ENCODE measurements around the gene TMEM273.

Gene TMEM273

DNA sequence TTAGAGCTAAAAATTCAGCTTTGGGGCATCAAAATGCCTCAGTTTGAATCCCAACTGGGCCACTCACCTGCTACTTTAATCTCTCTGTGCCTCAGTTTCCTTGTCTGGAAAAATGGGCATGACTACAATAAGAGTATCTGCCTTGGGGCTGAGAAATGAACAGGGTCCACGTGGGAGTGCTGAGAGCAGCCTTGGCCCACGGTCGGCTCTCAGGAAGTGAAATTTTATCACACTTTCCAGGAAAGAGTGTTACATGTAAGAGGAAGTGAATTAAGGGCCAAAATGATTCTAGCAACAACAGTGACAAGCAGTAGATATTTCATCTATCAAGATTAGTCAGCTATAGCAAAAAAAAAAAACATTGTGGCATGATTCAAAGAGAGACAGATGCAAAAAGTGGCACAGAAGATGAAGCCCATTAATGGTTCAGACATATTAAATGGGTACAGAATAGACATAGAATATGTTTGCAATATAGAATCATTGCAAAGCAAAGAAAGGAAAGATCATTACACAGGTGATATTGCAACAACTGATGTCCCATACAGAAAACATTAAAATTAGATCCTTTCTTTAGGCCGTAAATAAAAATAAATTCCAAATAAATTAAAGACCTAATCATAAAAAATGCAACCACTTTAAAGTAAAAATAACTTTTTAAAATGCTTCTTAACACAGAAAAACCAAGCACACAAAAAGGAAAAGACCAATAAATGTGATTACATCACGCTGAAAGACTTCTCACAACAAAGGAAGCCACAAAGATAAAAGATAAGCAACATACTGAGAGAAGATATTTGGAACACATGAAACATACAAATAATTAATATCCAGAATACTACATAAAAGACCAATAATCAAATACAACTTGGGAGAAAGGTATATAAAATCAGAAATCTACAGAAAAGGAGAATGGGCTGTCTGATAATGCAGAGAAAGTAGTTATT is 4.3 kb downstream of the TMEM273 start:
- H3K4me3 ChIP-seq (ENCODE audit: low read depth, low read length) = no peak overlapping the region
- DNase-seq (ENCODE audit: low read depth) = no peak
- TF ChIP-seq, protein P1, sequence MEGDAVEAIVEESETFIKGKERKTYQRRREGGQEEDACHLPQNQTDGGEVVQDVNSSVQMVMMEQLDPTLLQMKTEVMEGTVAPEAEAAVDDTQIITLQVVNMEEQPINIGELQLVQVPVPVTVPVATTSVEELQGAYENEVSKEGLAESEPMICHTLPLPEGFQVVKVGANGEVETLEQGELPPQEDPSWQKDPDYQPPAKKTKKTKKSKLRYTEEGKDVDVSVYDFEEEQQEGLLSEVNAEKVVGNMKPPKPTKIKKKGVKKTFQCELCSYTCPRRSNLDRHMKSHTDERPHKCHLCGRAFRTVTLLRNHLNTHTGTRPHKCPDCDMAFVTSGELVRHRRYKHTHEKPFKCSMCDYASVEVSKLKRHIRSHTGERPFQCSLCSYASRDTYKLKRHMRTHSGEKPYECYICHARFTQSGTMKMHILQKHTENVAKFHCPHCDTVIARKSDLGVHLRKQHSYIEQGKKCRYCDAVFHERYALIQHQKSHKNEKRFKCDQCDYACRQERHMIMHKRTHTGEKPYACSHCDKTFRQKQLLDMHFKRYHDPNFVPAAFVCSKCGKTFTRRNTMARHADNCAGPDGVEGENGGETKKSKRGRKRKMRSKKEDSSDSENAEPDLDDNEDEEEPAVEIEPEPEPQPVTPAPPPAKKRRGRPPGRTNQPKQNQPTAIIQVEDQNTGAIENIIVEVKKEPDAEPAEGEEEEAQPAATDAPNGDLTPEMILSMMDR (conservative IDR thresholded peaks at IDR 0.05; ENCODE audit: low read depth, low read length) = no peak

- TF ChIP-seq, protein P1 (conservative IDR thresholded peaks at IDR 0.05; ENCODE audit: low read depth, low read length) = no peak
- H3K4me3 ChIP-seq (ENCODE audit: low read depth, low read length) = no peak overlapping the region
- DNase-seq (ENCODE audit: low read depth) = no peak
These were observed 5.4 kb downstream of the TMEM273 start for GRCh38 chr10:49182776-49183175.

DNA sequence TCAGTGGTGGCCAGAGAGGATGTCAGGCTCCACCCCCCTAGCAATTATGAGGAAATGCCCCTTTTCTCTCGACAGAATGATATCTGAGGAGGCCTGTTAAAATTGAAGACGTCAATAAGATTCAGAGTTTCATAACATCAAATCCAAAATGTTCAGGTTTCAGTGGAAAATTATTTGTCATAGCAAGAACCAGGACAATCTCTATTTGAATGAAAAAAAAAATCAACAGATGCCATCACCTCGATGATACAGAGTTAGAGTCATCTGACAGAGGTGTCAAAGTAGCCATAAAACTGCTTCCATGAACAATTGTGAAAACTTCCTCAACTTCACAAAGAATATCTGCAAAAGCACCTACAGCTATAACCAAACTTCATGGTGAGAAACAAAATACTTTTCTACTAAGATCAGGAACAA is 7.7 kb downstream of the TMEM273 start:
- no peak overlapping the region for H3K4me3 ChIP-seq (ENCODE audit: low read depth, low read length)
- TF ChIP-seq, protein P1 (conservative IDR thresholded peaks at IDR 0.05; ENCODE audit: low read depth, low read length) = no peak
- DNase-seq (ENCODE audit: low read depth) = no peak

DNA sequence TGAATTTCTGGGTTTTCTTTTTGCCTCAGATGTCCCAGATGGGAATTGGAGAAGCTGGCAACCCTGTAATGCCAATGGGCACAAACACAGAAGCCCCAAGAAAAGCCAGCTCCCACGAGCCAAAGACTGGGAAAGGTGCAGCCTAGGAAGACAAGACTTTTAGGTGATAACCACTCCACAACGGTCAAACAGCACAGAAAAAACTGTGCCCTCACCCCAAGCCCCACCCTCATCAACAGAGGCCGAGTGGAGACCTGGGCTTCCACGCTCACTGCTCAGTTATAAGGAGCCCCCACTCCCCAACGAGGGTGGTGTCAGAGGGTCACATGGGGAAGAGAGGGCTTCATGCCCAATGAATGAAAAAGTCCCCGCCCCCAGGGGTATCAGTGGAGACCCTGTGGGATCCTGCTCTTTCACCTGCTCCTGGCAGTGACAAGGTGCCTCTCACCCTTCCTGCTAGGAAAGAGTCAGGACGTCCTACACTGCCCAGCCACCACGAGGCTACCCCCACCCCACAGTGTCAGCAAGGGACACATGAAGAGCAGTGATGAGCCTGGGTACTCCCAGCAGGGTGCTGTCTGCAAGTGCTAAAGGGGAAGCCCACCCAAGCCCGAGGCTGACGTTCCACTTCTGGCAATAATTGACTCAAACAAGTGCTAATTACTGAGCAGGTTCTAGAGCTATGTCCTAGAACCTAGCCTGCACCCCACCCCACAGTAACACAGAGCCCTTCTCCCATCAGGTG is 8.3 kb downstream of the TMEM273 start:
- TF ChIP-seq, protein P1 (conservative IDR thresholded peaks at IDR 0.05; ENCODE audit: low read depth, low read length) = no peak
- no peak for DNase-seq (ENCODE audit: low read depth)
- H3K4me3 ChIP-seq (ENCODE audit: low read depth, low read length) = no peak overlapping the region

GRCh38 chr10:49178489-49179471 is 9.4 kb downstream of the TMEM273 start:
- TF ChIP-seq, protein P1 (conservative IDR thresholded peaks at IDR 0.05; ENCODE audit: low read depth, low read length) = no peak
- DNase-seq (ENCODE audit: low read depth) = no peak
- no peak overlapping the region for H3K4me3 ChIP-seq (ENCODE audit: low read depth, low read length)

Data from choroid plexus epithelial cell (primary cell).